ENCODE data around the gene NKTR.

- TF ChIP-seq, protein P1, sequence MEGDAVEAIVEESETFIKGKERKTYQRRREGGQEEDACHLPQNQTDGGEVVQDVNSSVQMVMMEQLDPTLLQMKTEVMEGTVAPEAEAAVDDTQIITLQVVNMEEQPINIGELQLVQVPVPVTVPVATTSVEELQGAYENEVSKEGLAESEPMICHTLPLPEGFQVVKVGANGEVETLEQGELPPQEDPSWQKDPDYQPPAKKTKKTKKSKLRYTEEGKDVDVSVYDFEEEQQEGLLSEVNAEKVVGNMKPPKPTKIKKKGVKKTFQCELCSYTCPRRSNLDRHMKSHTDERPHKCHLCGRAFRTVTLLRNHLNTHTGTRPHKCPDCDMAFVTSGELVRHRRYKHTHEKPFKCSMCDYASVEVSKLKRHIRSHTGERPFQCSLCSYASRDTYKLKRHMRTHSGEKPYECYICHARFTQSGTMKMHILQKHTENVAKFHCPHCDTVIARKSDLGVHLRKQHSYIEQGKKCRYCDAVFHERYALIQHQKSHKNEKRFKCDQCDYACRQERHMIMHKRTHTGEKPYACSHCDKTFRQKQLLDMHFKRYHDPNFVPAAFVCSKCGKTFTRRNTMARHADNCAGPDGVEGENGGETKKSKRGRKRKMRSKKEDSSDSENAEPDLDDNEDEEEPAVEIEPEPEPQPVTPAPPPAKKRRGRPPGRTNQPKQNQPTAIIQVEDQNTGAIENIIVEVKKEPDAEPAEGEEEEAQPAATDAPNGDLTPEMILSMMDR (IDR thresholded peaks at IDR 0.05): no peak
- TF ChIP-seq EP300 (IDR thresholded peaks at IDR 0.05): no peak
- no peak for TF ChIP-seq POLR2AphosphoS5 (IDR thresholded peaks at IDR 0.05)
Observed at GRCh38 chr3:42658771-42659390, 58.4 kb downstream of the NKTR start.

All from suprapubic skin (tissue), 4 donors.